ENCODE measurements around the gene KIRREL1. TPM values are rescaled to one million over a fixed set of nuclear protein-coding genes. Genes with fewer than 3 reads are reported as not detected.

The KIRREL1 gene
- total RNA-seq, 1 experiment from 2014 or later, result 42.4 TPM

- TF ChIP-seq CTCF (IDR thresholded peaks at IDR 0.05) (no peak), ETV6 (CRISPR knock-in tag; IDR thresholded peaks at IDR 0.05) (no peak), AR (CRISPR knock-in tag; IDR thresholded peaks at IDR 0.05) (no peak), STAT6 (CRISPR knock-in tag; conservative IDR thresholded peaks at IDR 0.05; ENCODE audit: low read depth) (no peak), ZNF423 (CRISPR knock-in tag; IDR thresholded peaks at IDR 0.05) (no peak), ELF4 (CRISPR knock-in tag; IDR thresholded peaks at IDR 0.05; ENCODE audit: low read depth) (no peak)
Observed at GRCh38 chr1:158028969-158029368, 35.5 kb downstream of the KIRREL1 start (continued).

- H3K36me3 Mint-ChIP-seq, result peaks cover 2% of the 10 kb centered on the region; the same call in 1 of the 2 replicates
- H3K4me3 Mint-ChIP-seq, result no peak overlapping the region
- ChIA-PET POLR2A (interaction anchor here (0.6 to 1.2 kb wide), 3 partner anchors 23 to 1105 kb away, joined by 3 read pairs; no protein-coding TSS in a partner anchor), CTCF (interaction anchor here (1.0 to 6.4 kb wide), 9 partner anchors 15 to 89 kb away, joined by 3 to 50 read pairs (median 8); partner anchors contain the start of gene KIRREL1)
- H3K27me3 Mint-ChIP-seq (ENCODE audit: low read depth), result no peaks in the 10 kb centered on the region
- H3K27ac Mint-ChIP-seq, result peak overlapping the region; percentile 85; the same call in 1 of the 2 replicates
- no peak for DNase-seq (ENCODE audit: low spot score)
- no peaks in the 10 kb centered on the region for H3K9me3 Mint-ChIP-seq
- peaks cover 47% of the 10 kb centered on the region for H3K4me1 Mint-ChIP-seq
- no peak for TF ChIP-seq NR2C2 (CRISPR knock-in tag; IDR thresholded peaks at IDR 0.05)
- TF ChIP-seq USF2 (CRISPR knock-in tag; IDR thresholded peaks at IDR 0.05), result no peak
- no peak for TF ChIP-seq TEAD4 (CRISPR knock-in tag; IDR thresholded peaks at IDR 0.05)
- no peak for TF ChIP-seq FOXJ3 (CRISPR knock-in tag; IDR thresholded peaks at IDR 0.05; ENCODE audit: borderline replicate concordance)
- TF ChIP-seq ZNF121 (CRISPR knock-in tag; IDR thresholded peaks at IDR 0.05), result no peak
- no peak for TF ChIP-seq ZNF512 (CRISPR knock-in tag; IDR thresholded peaks at IDR 0.05; ENCODE audit: borderline replicate concordance)
- ATAC-seq, result no peak
Observed at GRCh38 chr1:158035014-158035413, 41.6 kb downstream of the KIRREL1 start.

- ATAC-seq, result no peak
- POLR2A ChIA-PET, result interaction anchor here (1.0 kb wide), 1 partner anchor 44 kb away, joined by 3 read pairs; no protein-coding TSS in a partner anchor
- H3K4me3 Mint-ChIP-seq, result no peak overlapping the region
- peaks cover 2% of the 10 kb centered on the region; the same call in 1 of the 2 replicates for H3K36me3 Mint-ChIP-seq
- DNase-seq (ENCODE audit: low spot score), result no peak
- no peaks in the 10 kb centered on the region for H3K27me3 Mint-ChIP-seq (ENCODE audit: low read depth)
- CTCF ChIA-PET, result interaction anchor here (0.7 to 4.6 kb wide), 20 partner anchors 9 to 85 kb away, joined by 3 to 70 read pairs (median 4); partner anchors contain the start of gene KIRREL1
- no peaks in the 10 kb centered on the region for H3K9me3 Mint-ChIP-seq
- no peak for TF ChIP-seq TCF7 (CRISPR knock-in tag; IDR thresholded peaks at IDR 0.05; ENCODE audit: low read depth)
- peak; percentile 79 for TF ChIP-seq CTCF (IDR thresholded peaks at IDR 0.05)
- no peak overlapping the region for H3K27ac Mint-ChIP-seq
- H3K4me1 Mint-ChIP-seq, result peaks cover 47% of the 10 kb centered on the region
Observed at GRCh38 chr1:158035976-158036583, 42.6 kb downstream of the KIRREL1 start.

Measured in WTC11 (cell line).